ENCODE results near the gene CXCR4. TPM values are rescaled to one million over a fixed set of nuclear protein-coding genes. Genes with fewer than 3 reads are reported as not detected.

CXCR4 gene
- total RNA-seq, 1 experiment from 2014 or later, result 1.1 TPM

DNA sequence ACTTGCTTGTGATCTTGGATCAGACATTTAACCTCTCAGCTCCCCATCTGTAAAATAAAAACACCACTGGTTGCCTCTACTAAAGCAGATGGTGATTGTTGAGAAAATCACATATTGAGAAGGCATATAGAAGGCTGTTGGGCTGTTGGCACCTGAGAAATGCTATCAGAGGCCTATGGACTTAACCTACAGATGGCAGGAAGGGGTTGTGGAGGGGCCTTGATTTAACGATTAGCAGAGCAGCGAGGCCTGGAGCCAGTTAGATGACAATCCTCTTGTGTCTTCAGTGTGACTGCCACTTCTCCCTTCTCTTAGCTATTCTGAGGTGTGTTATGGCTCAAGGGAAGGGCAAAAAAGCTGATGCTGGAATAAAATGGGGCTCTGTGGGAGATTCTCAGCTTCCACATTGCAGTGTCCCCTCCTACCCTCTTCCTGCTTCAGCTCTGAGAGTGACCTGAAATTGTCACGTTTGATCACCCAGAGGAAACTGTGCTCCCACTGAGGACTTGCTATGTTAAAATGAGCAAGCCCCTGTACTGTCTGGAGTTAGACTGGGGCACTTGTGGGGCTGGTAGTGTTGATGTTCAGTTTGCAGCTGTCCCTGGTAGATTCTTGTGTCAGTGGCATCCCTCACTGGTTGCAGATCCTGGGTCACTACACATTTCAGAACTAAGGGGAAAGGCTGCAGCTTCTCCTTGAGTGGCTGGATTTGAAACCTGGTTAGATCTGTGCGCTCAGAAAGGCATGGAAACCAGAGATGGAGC is 31.5 kb downstream of the CXCR4 start:
- Histone ChIP-seq H3K9me3 (ENCODE audit: control insufficient read depth, insufficient read depth, low read depth, low read length) (no peaks in the 10 kb centered on the region), H3K27me3 (ENCODE audit: control insufficient read depth, insufficient read depth, low read length) (no peaks in the 10 kb centered on the region), H3K4me1 (ENCODE audit: control insufficient read depth, insufficient read depth, low read length) (no peaks in the 10 kb centered on the region), H3K4me3 (ENCODE audit: low read depth in 2 of 2, low read length in 2 of 2) (no peak overlapping the region), H3K27ac (ENCODE audit: low read length) (no peak overlapping the region), H3K36me3 (ENCODE audit: control insufficient read depth, insufficient read depth, low read length) (no peaks in the 10 kb centered on the region)
- no TSS peak for BruUV-seq (replicated peaks)
- TF ChIP-seq SIN3A (IDR thresholded peaks at IDR 0.05; ENCODE audit: borderline replicate concordance, insufficient read depth, low read depth, low read length) (no peak), POLR2AphosphoS5 (IDR thresholded peaks at IDR 0.05; ENCODE audit: low read depth, low read length) (no peak)
- TF ChIP-seq, protein P1, sequence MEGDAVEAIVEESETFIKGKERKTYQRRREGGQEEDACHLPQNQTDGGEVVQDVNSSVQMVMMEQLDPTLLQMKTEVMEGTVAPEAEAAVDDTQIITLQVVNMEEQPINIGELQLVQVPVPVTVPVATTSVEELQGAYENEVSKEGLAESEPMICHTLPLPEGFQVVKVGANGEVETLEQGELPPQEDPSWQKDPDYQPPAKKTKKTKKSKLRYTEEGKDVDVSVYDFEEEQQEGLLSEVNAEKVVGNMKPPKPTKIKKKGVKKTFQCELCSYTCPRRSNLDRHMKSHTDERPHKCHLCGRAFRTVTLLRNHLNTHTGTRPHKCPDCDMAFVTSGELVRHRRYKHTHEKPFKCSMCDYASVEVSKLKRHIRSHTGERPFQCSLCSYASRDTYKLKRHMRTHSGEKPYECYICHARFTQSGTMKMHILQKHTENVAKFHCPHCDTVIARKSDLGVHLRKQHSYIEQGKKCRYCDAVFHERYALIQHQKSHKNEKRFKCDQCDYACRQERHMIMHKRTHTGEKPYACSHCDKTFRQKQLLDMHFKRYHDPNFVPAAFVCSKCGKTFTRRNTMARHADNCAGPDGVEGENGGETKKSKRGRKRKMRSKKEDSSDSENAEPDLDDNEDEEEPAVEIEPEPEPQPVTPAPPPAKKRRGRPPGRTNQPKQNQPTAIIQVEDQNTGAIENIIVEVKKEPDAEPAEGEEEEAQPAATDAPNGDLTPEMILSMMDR (IDR thresholded peaks at IDR 0.05), result no peak
- in situ Hi-C loops (cut with HindIII; ENCODE audit: low pct_unique_long_range_greater_than_20kb, low sequenced_read_pairs) (no loop called here), intact Hi-C loops (cut with micrococcal nuclease; ENCODE audit: unreplicated experiment) (no loop called here)
- CTCF ChIA-PET, result no interaction called here
- peak; percentile 55 for ATAC-seq
- DNase-seq (ENCODE audit: low read depth, low spot score), result no peak
- POLR2A ChIA-PET, result no interaction called here

DNA sequence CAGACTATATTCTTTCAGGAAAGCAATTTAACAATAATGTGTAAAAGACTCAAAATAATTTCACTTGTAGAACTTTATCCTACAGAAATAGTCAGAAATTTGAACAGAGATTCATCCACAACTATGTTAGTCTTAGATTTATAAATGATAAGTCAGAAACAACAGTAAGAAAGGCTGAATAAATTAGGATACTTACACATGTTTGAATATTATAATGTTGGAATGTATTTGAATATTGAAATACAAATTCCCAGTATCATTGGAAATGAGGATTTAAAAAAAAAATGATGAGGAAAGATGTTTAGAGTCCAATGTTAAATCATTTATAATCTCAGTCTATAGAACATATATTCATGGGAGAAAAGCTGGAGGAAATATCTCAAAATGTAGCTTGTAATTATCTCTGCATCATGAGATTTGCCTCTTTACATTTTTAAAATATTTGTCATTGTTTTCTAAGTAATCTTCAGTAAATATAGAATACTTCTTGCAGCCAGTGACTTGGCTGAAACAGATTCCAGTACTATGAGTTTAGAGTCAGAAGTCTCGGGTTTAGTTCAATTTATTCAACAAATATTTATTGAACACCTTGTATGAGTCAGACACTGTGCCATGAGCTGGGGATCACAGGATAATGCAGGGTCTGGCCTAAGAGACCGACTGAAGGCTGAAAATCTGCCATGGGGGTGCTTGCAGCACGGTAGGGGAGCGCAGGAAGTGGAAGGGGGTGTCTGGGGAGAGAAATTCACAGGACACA is 32.3 kb downstream of the CXCR4 start:
- in situ Hi-C loops (cut with HindIII; ENCODE audit: low pct_unique_long_range_greater_than_20kb, low sequenced_read_pairs) (no loop called here), intact Hi-C loops (cut with micrococcal nuclease; ENCODE audit: unreplicated experiment) (no loop called here)
- POLR2A ChIA-PET, result no interaction called here
- CTCF ChIA-PET, result no interaction called here
- Histone ChIP-seq H3K27me3 (ENCODE audit: control insufficient read depth, insufficient read depth, low read length) (no peaks in the 10 kb centered on the region), H3K27ac (ENCODE audit: low read length) (no peak overlapping the region), H3K4me1 (ENCODE audit: control insufficient read depth, insufficient read depth, low read length) (no peaks in the 10 kb centered on the region), H3K9me3 (ENCODE audit: control insufficient read depth, insufficient read depth, low read depth, low read length) (no peaks in the 10 kb centered on the region), H3K36me3 (ENCODE audit: control insufficient read depth, insufficient read depth, low read length) (no peaks in the 10 kb centered on the region), H3K4me3 (ENCODE audit: low read depth in 2 of 2, low read length in 2 of 2) (no peak overlapping the region)
- BruUV-seq (replicated peaks), result no TSS peak
- no peak for DNase-seq (ENCODE audit: low read depth, low spot score)
- no peak for ATAC-seq
- TF ChIP-seq, protein P1 (IDR thresholded peaks at IDR 0.05), result no peak
- no peak for TF ChIP-seq POLR2AphosphoS5 (IDR thresholded peaks at IDR 0.05; ENCODE audit: low read depth, low read length)
- no peak for TF ChIP-seq TCF7L2 (IDR thresholded peaks at IDR 0.05; ENCODE audit: low read depth, low read length)
- TF ChIP-seq SIN3A (IDR thresholded peaks at IDR 0.05; ENCODE audit: borderline replicate concordance, insufficient read depth, low read depth, low read length), result no peak
- TF ChIP-seq, protein P2, sequence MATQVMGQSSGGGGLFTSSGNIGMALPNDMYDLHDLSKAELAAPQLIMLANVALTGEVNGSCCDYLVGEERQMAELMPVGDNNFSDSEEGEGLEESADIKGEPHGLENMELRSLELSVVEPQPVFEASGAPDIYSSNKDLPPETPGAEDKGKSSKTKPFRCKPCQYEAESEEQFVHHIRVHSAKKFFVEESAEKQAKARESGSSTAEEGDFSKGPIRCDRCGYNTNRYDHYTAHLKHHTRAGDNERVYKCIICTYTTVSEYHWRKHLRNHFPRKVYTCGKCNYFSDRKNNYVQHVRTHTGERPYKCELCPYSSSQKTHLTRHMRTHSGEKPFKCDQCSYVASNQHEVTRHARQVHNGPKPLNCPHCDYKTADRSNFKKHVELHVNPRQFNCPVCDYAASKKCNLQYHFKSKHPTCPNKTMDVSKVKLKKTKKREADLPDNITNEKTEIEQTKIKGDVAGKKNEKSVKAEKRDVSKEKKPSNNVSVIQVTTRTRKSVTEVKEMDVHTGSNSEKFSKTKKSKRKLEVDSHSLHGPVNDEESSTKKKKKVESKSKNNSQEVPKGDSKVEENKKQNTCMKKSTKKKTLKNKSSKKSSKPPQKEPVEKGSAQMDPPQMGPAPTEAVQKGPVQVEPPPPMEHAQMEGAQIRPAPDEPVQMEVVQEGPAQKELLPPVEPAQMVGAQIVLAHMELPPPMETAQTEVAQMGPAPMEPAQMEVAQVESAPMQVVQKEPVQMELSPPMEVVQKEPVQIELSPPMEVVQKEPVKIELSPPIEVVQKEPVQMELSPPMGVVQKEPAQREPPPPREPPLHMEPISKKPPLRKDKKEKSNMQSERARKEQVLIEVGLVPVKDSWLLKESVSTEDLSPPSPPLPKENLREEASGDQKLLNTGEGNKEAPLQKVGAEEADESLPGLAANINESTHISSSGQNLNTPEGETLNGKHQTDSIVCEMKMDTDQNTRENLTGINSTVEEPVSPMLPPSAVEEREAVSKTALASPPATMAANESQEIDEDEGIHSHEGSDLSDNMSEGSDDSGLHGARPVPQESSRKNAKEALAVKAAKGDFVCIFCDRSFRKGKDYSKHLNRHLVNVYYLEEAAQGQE (IDR thresholded peaks at IDR 0.05; ENCODE audit: insufficient read depth in 1 of 2, low read depth in 2 of 2, low read length in 1 of 2), result no peak
